ENCODE data around the gene CA4. TPM values are rescaled to one million over a fixed set of nuclear protein-coding genes. Genes with fewer than 3 reads are reported as not detected.

CA4 gene
- total RNA-seq (2022; extraction: Qiagen RNA extraction; ENCODE audit: low read depth), result 0.22 to 0.41 TPM in 2 of 5 replicates, not detected in the others

GRCh38 chr17:60149691-60150582 lies at the start of gene CA4:
Gene CA4, plus strand, starts transcription at chr17:60149973. Its CDS starts 62 bp downstream, at chr17:60150035.

Other genes with a start within 250 kb of the CA4 start
- gene RNFT1, start 185.2 kb upstream of the CA4 start, total RNA-seq (2022; extraction: Qiagen RNA extraction; ENCODE audit: low read depth), result 9.7 to 17.4 TPM (median 15.5 TPM) in 5 replicates
- gene HEATR6, start 71.1 kb upstream of the CA4 start, total RNA-seq (2022; extraction: Qiagen RNA extraction; ENCODE audit: low read depth), result 17.7 to 21.7 TPM (median 20.0 TPM) in 5 replicates
- 31.7 to 35.2 TPM (median 32.2 TPM) in 5 replicates for gene USP32, start 242.2 kb downstream of the CA4 start, total RNA-seq (2022; extraction: Qiagen RNA extraction; ENCODE audit: low read depth)